ENCODE results near the gene NPAS4. TPM values are rescaled to one million over a fixed set of nuclear protein-coding genes. Genes with fewer than 3 reads are reported as not detected.
A peak's percentile ranks its signal among the peaks of the same experiment; 100 is the strongest.

NPAS4 gene
- polyA plus RNA-seq, 2 donors = 0.16 to 0.31 TPM

DNA sequence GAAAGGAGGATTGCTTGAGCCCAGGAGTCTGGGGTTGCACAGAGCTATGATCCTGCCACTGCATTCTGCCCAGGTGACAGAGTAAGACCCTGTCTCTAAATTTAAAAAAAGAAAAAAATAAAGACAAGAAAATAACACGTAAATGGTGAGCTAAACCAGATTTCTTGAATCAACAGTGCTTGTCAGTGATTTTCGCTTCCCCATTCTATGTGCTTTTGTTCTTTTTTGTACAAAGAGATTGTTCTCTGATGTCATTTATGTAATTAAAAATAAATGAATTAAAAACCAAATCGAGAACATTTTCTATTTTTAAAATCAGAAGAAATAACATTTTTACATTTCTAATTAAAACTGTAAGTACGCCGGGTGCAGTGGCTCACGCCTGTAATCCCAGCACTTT, 29.5 kb upstream of the NPAS4 start:
- no peaks in the 10 kb centered on the region for H3K4me1 ChIP-seq (ENCODE audit: control insufficient read depth in 2 of 2, insufficient read depth in 2 of 2, low read length in 1 of 2)
- no peaks in the 10 kb centered on the region for H3K27me3 ChIP-seq (ENCODE audit: control insufficient read depth in 1 of 2, insufficient read depth in 2 of 2, low read length in 2 of 2)
- WGBS, 2 donors = 69 to 79% methylated on average over 6 of the region's 6 CpGs
- H3K36me3 ChIP-seq (ENCODE audit: control insufficient read depth in 2 of 2, insufficient read depth in 2 of 2, low read length in 1 of 2) = no peaks in the 10 kb centered on the region
- H3K4me3 ChIP-seq (ENCODE audit: low read depth in 1 of 2, low read length in 2 of 2) = no peak overlapping the region
- no peaks in the 10 kb centered on the region for H3K9me3 ChIP-seq (ENCODE audit: control insufficient read depth in 2 of 2, insufficient read depth in 1 of 2, low read depth in 1 of 2, low read length in 1 of 2)
- H3K27ac ChIP-seq (ENCODE audit: low read depth in 2 of 2, low read length in 1 of 2) = no peak overlapping the region

- Histone ChIP-seq H3K36me3 (ENCODE audit: control insufficient read depth in 2 of 2, insufficient read depth in 2 of 2, low read length in 1 of 2) (no peaks in the 10 kb centered on the region), H3K27ac (ENCODE audit: low read depth in 2 of 2, low read length in 1 of 2) (no peak overlapping the region), H3K27me3 (ENCODE audit: control insufficient read depth in 1 of 2, insufficient read depth in 2 of 2, low read length in 2 of 2) (no peaks in the 10 kb centered on the region), H3K9me3 (ENCODE audit: control insufficient read depth in 2 of 2, insufficient read depth in 1 of 2, low read depth in 1 of 2, low read length in 1 of 2) (no peaks in the 10 kb centered on the region), H3K4me3 (ENCODE audit: low read depth in 1 of 2, low read length in 2 of 2) (no peak overlapping the region), H3K4me1 (ENCODE audit: control insufficient read depth in 2 of 2, insufficient read depth in 2 of 2, low read length in 1 of 2) (no peaks in the 10 kb centered on the region)
- WGBS, 2 donors = 68 to 74% methylated on average over 3 of the region's 3 CpGs
These were observed 26.9 kb upstream of the NPAS4 start for GRCh38 chr11:66393954-66394353.

DNA sequence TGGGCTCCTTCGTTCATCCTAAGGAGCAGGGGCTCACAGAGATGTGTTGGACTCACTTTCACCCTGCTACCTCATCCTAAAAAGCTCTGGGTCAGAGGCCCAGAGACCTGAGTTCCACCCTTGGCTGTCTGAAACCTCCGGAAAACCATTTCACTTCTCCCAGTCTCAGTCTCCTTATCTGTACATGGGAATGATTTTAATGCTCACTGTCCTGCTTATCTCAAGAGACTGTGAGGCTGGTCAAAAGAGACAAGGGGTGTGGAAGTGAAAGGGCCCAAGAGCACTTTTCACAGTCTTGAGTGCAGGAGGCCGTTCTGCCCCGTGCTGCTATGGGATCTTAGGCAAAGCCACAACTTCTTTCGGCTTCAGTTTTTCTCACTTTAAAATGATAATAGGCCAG, 13.2 kb upstream of the NPAS4 start:
- Histone ChIP-seq H3K9me3 (ENCODE audit: control insufficient read depth in 2 of 2, insufficient read depth in 1 of 2, low read depth in 1 of 2, low read length in 1 of 2) (no peaks in the 10 kb centered on the region), H3K4me1 (ENCODE audit: control insufficient read depth in 2 of 2, insufficient read depth in 2 of 2, low read length in 1 of 2) (peaks cover 2 to 5% of the 10 kb centered on the region in 2 donors), H3K4me3 (ENCODE audit: low read depth in 1 of 2, low read length in 2 of 2) (no peak overlapping the region), H3K36me3 (ENCODE audit: control insufficient read depth in 2 of 2, insufficient read depth in 2 of 2, low read length in 1 of 2) (no peaks in the 10 kb centered on the region), H3K27me3 (ENCODE audit: control insufficient read depth in 1 of 2, insufficient read depth in 2 of 2, low read length in 2 of 2) (no peaks in the 10 kb centered on the region), H3K27ac (ENCODE audit: low read depth in 2 of 2, low read length in 1 of 2) (no peak overlapping the region)
- WGBS, 2 donors = 56 to 70% methylated on average over 5 of the region's 5 CpGs

- Histone ChIP-seq H3K9me3 (ENCODE audit: control insufficient read depth in 2 of 2, insufficient read depth in 1 of 2, low read depth in 1 of 2, low read length in 1 of 2) (no peaks in the 10 kb centered on the region), H3K4me3 (ENCODE audit: low read depth in 1 of 2, low read length in 2 of 2) (peak overlapping the region; percentile 7 to 25), H3K27ac (ENCODE audit: low read depth in 2 of 2, low read length in 1 of 2) (peak overlapping the region; percentile 30 to 65), H3K36me3 (ENCODE audit: control insufficient read depth in 2 of 2, insufficient read depth in 2 of 2, low read length in 1 of 2) (no peaks in the 10 kb centered on the region), H3K27me3 (ENCODE audit: control insufficient read depth in 1 of 2, insufficient read depth in 2 of 2, low read length in 2 of 2) (no peaks in the 10 kb centered on the region), H3K4me1 (ENCODE audit: control insufficient read depth in 2 of 2, insufficient read depth in 2 of 2, low read length in 1 of 2) (peaks cover 2 to 5% of the 10 kb centered on the region in 2 donors)
- 0 to 1% methylated on average over 61 to 63 of the region's 63 CpGs for WGBS, 2 donors
These were observed 12.2 kb upstream of the NPAS4 start for GRCh38 chr11:66408488-66409214.

- 20 to 38% methylated on average over 7 to 15 of the region's 15 CpGs for WGBS, 2 donors
- Histone ChIP-seq H3K9me3 (ENCODE audit: control insufficient read depth in 2 of 2, insufficient read depth in 1 of 2, low read depth in 1 of 2, low read length in 1 of 2) (no peaks in the 10 kb centered on the region), H3K27me3 (ENCODE audit: control insufficient read depth in 1 of 2, insufficient read depth in 2 of 2, low read length in 2 of 2) (no peaks in the 10 kb centered on the region), H3K4me1 (ENCODE audit: control insufficient read depth in 2 of 2, insufficient read depth in 2 of 2, low read length in 1 of 2) (peaks cover 2 to 5% of the 10 kb centered on the region in 2 donors), H3K4me3 (ENCODE audit: low read depth in 1 of 2, low read length in 2 of 2) (no peak overlapping the region), H3K36me3 (ENCODE audit: control insufficient read depth in 2 of 2, insufficient read depth in 2 of 2, low read length in 1 of 2) (no peaks in the 10 kb centered on the region), H3K27ac (ENCODE audit: low read depth in 2 of 2, low read length in 1 of 2) (peak overlapping the region in 1 of 2 donors; percentile 23)
These were observed 11.6 kb upstream of the NPAS4 start for GRCh38 chr11:66409226-66409625.

- Histone ChIP-seq H3K9me3 (ENCODE audit: control insufficient read depth in 2 of 2, insufficient read depth in 1 of 2, low read depth in 1 of 2, low read length in 1 of 2) (no peaks in the 10 kb centered on the region), H3K27me3 (ENCODE audit: control insufficient read depth in 1 of 2, insufficient read depth in 2 of 2, low read length in 2 of 2) (no peaks in the 10 kb centered on the region), H3K36me3 (ENCODE audit: control insufficient read depth in 2 of 2, insufficient read depth in 2 of 2, low read length in 1 of 2) (no peaks in the 10 kb centered on the region), H3K4me3 (ENCODE audit: low read depth in 1 of 2, low read length in 2 of 2) (no peak overlapping the region), H3K27ac (ENCODE audit: low read depth in 2 of 2, low read length in 1 of 2) (peak overlapping the region in 1 of 2 donors; percentile 9), H3K4me1 (ENCODE audit: control insufficient read depth in 2 of 2, insufficient read depth in 2 of 2, low read length in 1 of 2) (peaks cover 2 to 5% of the 10 kb centered on the region in 2 donors)
- WGBS, 2 donors = 78 to 82% methylated on average over 12 of the region's 12 CpGs
These were observed 10.6 kb upstream of the NPAS4 start for GRCh38 chr11:66410191-66410590.

- no peak overlapping the region for H3K27ac ChIP-seq (ENCODE audit: low read depth in 2 of 2, low read length in 1 of 2)
- no peaks in the 10 kb centered on the region for H3K27me3 ChIP-seq (ENCODE audit: control insufficient read depth in 1 of 2, insufficient read depth in 2 of 2, low read length in 2 of 2)
These were observed 9.5 kb upstream of the NPAS4 start for GRCh38 chr11:66411323-66411722.

DNA sequence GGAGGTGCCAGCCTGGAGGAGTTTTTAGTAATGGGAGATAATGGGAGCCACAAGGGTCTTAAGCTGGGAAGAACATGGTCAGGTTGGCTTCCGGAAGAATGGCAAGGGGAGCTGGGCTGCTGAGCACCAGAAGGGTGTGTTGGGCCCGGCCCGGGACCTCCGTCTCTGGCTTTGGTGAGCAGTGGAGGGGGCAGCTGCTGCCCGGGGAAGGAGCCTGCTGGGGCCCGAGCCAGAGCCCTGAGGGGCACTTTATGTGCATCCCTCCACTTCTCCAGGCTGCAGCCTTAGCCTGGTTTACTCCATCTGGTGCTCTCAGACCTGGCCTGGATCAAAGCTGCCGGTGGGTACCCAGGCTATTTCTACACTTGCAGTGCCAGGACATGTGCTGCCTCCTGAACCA, 8.7 kb upstream of the NPAS4 start:
- Histone ChIP-seq H3K27me3 (ENCODE audit: control insufficient read depth in 1 of 2, insufficient read depth in 2 of 2, low read length in 2 of 2) (no peaks in the 10 kb centered on the region), H3K4me3 (ENCODE audit: low read depth in 1 of 2, low read length in 2 of 2) (no peak overlapping the region), H3K9me3 (ENCODE audit: control insufficient read depth in 2 of 2, insufficient read depth in 1 of 2, low read depth in 1 of 2, low read length in 1 of 2) (no peaks in the 10 kb centered on the region), H3K4me1 (ENCODE audit: control insufficient read depth in 2 of 2, insufficient read depth in 2 of 2, low read length in 1 of 2) (peaks cover 2 to 5% of the 10 kb centered on the region in 2 donors), H3K36me3 (ENCODE audit: control insufficient read depth in 2 of 2, insufficient read depth in 2 of 2, low read length in 1 of 2) (no peaks in the 10 kb centered on the region), H3K27ac (ENCODE audit: low read depth in 2 of 2, low read length in 1 of 2) (no peak overlapping the region)
- WGBS, 2 donors = 55 to 66% methylated on average over 7 of the region's 7 CpGs

More at GRCh38 chr11:66411323-66411722, 9.5 kb upstream of the NPAS4 start:
- H3K36me3 ChIP-seq (ENCODE audit: control insufficient read depth in 2 of 2, insufficient read depth in 2 of 2, low read length in 1 of 2) = no peaks in the 10 kb centered on the region
- WGBS, 2 donors = 57 to 64% methylated on average over 4 of the region's 4 CpGs
- H3K4me3 ChIP-seq (ENCODE audit: low read depth in 1 of 2, low read length in 2 of 2) = no peak overlapping the region
- peaks cover 2 to 5% of the 10 kb centered on the region in 2 donors for H3K4me1 ChIP-seq (ENCODE audit: control insufficient read depth in 2 of 2, insufficient read depth in 2 of 2, low read length in 1 of 2)
- H3K9me3 ChIP-seq (ENCODE audit: control insufficient read depth in 2 of 2, insufficient read depth in 1 of 2, low read depth in 1 of 2, low read length in 1 of 2) = no peaks in the 10 kb centered on the region

DNA sequence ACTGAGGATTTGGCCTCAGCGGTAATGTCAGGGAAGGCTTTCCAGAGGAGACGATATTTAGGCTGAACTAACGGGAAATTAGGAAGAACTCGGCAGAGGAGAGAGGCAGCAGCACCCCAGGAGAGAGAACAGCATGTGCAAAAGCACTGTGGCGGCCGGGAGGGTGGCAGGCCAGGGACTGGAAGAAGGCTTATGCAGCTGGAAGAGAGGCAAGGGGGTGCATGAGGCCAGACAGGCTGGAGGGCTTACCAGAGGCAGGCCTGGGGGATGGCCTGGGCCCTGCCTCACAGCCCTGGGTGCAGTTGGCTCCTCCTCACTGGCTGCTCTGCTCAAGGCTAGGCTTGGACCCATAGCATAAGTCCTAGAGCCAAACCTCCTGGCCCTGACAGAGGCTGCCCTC, 7.7 kb upstream of the NPAS4 start:
- no peaks in the 10 kb centered on the region for H3K27me3 ChIP-seq (ENCODE audit: control insufficient read depth in 1 of 2, insufficient read depth in 2 of 2, low read length in 2 of 2)
- no peaks in the 10 kb centered on the region for H3K36me3 ChIP-seq (ENCODE audit: control insufficient read depth in 2 of 2, insufficient read depth in 2 of 2, low read length in 1 of 2)
- 77 to 85% methylated on average over 6 of the region's 6 CpGs for WGBS, 2 donors
- H3K4me3 ChIP-seq (ENCODE audit: low read depth in 1 of 2, low read length in 2 of 2) = no peak overlapping the region
- H3K4me1 ChIP-seq (ENCODE audit: control insufficient read depth in 2 of 2, insufficient read depth in 2 of 2, low read length in 1 of 2) = peaks cover 2 to 7% of the 10 kb centered on the region in 2 donors
- H3K9me3 ChIP-seq (ENCODE audit: control insufficient read depth in 2 of 2, insufficient read depth in 1 of 2, low read depth in 1 of 2, low read length in 1 of 2) = no peaks in the 10 kb centered on the region
- no peak overlapping the region for H3K27ac ChIP-seq (ENCODE audit: low read depth in 2 of 2, low read length in 1 of 2)

Data from esophagus (tissue), 2 donors.